SK-N-SH treated with all-trans-retinoic acid at 6 μM for 48 hours (cell line): ENCODE data around the gene WASF2.

Experiments
- ATAC-seq: fragments of 200-7000 bp; cut with Tn5 transposase; 3 replicates; pipeline ENCODE4 v1.9.1; 2020; ENCODE audit warnings: mild to moderate bottlenecking, moderate library complexity
- ARNTL ChIP-seq: fragments of 450-650 bp; formaldehyde crosslinking; IDR thresholded peaks from 2 replicates; pipeline ENCODE4 v1.5.0; 2020; ENCODE audit warnings: low read depth, mild to moderate bottlenecking, moderate library complexity, borderline replicate concordance
- BACH2 ChIP-seq: fragments of 250-450 bp; sonication (Bioruptor Pico); IDR thresholded peaks from 2 replicates; pipeline ENCODE4 v1.9.0; 2021; ENCODE audit warnings: mild to moderate bottlenecking, borderline replicate concordance
- CREB5 ChIP-seq: fragments of 250-450 bp; sonication (Bioruptor Pico); IDR thresholded peaks from 2 replicates; pipeline ENCODE4 v1.5.1; 2020; ENCODE audit warnings: low read depth, mild to moderate bottlenecking, moderate library complexity
- CSDC2 ChIP-seq: fragments of 250-450 bp; sonication (Bioruptor Pico); IDR thresholded peaks from 2 replicates; pipeline ENCODE4 v1.5.0; 2020; ENCODE audit warnings: mild to moderate bottlenecking, moderate library complexity
- CSRNP3 ChIP-seq: fragments of 250-450 bp; sonication (Bioruptor Pico); IDR thresholded peaks from 2 replicates; pipeline ENCODE4 v1.5.1; 2021; ENCODE audit warnings: mild to moderate bottlenecking, moderate library complexity
- ESRRG ChIP-seq: fragments of 250-450 bp; sonication (Bioruptor Pico); IDR thresholded peaks from 2 replicates; pipeline ENCODE4 v1.6.1; 2021; ENCODE audit warnings: mild to moderate bottlenecking
- GLIS3 ChIP-seq: fragments of 250-450 bp; sonication (Bioruptor Pico); IDR thresholded peaks from 2 replicates; pipeline ENCODE4 v1.5.0; 2020; ENCODE audit warnings: mild to moderate bottlenecking, moderate library complexity
- ISL1 ChIP-seq: fragments of 250-450 bp; sonication (Bioruptor Pico); IDR thresholded peaks from 2 replicates; pipeline ENCODE4 v2.1.2; 2022; ENCODE audit warnings: mild to moderate bottlenecking, moderate library complexity
- OSR1 ChIP-seq: fragments of 250-450 bp; sonication (Bioruptor Pico); IDR thresholded peaks from 2 replicates; pipeline ENCODE4 v1.8.0; 2022; ENCODE audit warnings: moderate library complexity, mild to moderate bottlenecking, inconsistent platforms
- PATZ1 ChIP-seq: fragments of 250-450 bp; sonication (Bioruptor Pico); IDR thresholded peaks from 2 replicates; pipeline ENCODE4 v1.8.0; 2020; ENCODE audit warnings: mild to moderate bottlenecking, moderate library complexity, borderline replicate concordance
- POU6F1 ChIP-seq: fragments of 250-450 bp; sonication (Bioruptor Pico); IDR thresholded peaks from 2 replicates; pipeline ENCODE4 v1.8.0; 2021; ENCODE audit warnings: low read depth, mild to moderate bottlenecking, moderate library complexity, borderline replicate concordance
- PPARA ChIP-seq: fragments of 250-450 bp; sonication (Bioruptor Pico); IDR thresholded peaks from 2 replicates; pipeline ENCODE4 v1.5.0; 2020; ENCODE audit warnings: mild to moderate bottlenecking, borderline replicate concordance
- RARB ChIP-seq: fragments of 250-450 bp; sonication (Bioruptor Pico); IDR thresholded peaks from 2 replicates; pipeline ENCODE4 v1.8.0; 2021; ENCODE audit warnings: mild to moderate bottlenecking, moderate library complexity
- SNAI2 ChIP-seq: fragments of 250-450 bp; sonication (Bioruptor Pico); IDR thresholded peaks from 2 replicates; pipeline ENCODE4 v1.5.0; 2020; ENCODE audit warnings: mild to moderate bottlenecking, moderate library complexity
- TCF4 ChIP-seq: fragments of 250-450 bp; sonication (Bioruptor Pico); IDR thresholded peaks from 2 replicates; pipeline ENCODE4 v1.8.0; 2021; ENCODE audit warnings: mild to moderate bottlenecking, moderate library complexity, borderline replicate concordance
- TSHZ2 ChIP-seq: fragments of 250-450 bp; sonication (Bioruptor Pico); IDR thresholded peaks from 2 replicates; pipeline ENCODE4 v1.5.0; 2020; ENCODE audit warnings: mild to moderate bottlenecking, moderate library complexity
- ZC3H10 ChIP-seq: fragments of 250-450 bp; sonication (Bioruptor Pico); IDR thresholded peaks from 2 replicates; pipeline ENCODE4 v1.5.1; 2021; ENCODE audit warnings: mild to moderate bottlenecking, moderate library complexity
- ZFP3 ChIP-seq: fragments of 250-450 bp; sonication (Bioruptor Pico); IDR thresholded peaks from 2 replicates; pipeline ENCODE4 v1.5.0; 2020; ENCODE audit warnings: mild to moderate bottlenecking, moderate library complexity
- ZFP30 ChIP-seq: fragments of 450-650 bp; formaldehyde crosslinking; IDR thresholded peaks from 2 replicates; pipeline ENCODE4 v1.5.0; 2022; ENCODE audit warnings: mild to moderate bottlenecking, moderate library complexity
- ZNF565 ChIP-seq: fragments of 450-650 bp; formaldehyde crosslinking; conservative IDR thresholded peaks from 2 replicates; pipeline ENCODE4 v1.5.0; 2020; ENCODE audit warnings: low read depth, mild to moderate bottlenecking, moderate library complexity
- ZNF70 ChIP-seq: fragments of 450-650 bp; formaldehyde crosslinking; IDR thresholded peaks from 2 replicates; pipeline ENCODE4 v1.5.0; 2020; ENCODE audit warnings: mild to moderate bottlenecking, moderate library complexity
- ZNF8 ChIP-seq: fragments of 450-650 bp; formaldehyde crosslinking; IDR thresholded peaks from 2 replicates; pipeline ENCODE4 v1.5.0; 2020; ENCODE audit warnings: mild to moderate bottlenecking, moderate library complexity

WASF2 gene

GRCh38 chr1:27430903-27431600, 58.9 kb downstream of the WASF2 start (continued):
- no peak for TF ChIP-seq TCF4
- no peak for TF ChIP-seq RARB (CRISPR knock-in tag)
- no peak for TF ChIP-seq CSDC2 (CRISPR knock-in tag)
- no peak for TF ChIP-seq ZNF565
- TF ChIP-seq GLIS3 (CRISPR knock-in tag) = no peak
- no peak for TF ChIP-seq ISL1
- no peak for TF ChIP-seq ZNF8
- no peak for TF ChIP-seq ESRRG (CRISPR knock-in tag)
- TF ChIP-seq BACH2 = no peak
- no peak for TF ChIP-seq ZNF70 (CRISPR knock-in tag)
- TF ChIP-seq, all 23 proteins: peak for 0

GRCh38 chr1:27429029-27429425, 60.9 kb downstream of the WASF2 start:
- no peak for ATAC-seq
- TF ChIP-seq ZFP3 (CRISPR knock-in tag) = no peak
- TF ChIP-seq CREB5 (CRISPR knock-in tag) = no peak
- TF ChIP-seq RARB (CRISPR knock-in tag) = no peak
- TF ChIP-seq ZC3H10 (CRISPR knock-in tag) = no peak
- TF ChIP-seq CSDC2 (CRISPR knock-in tag) = no peak
- no peak for TF ChIP-seq PPARA (CRISPR knock-in tag)
- no peak for TF ChIP-seq ESRRG (CRISPR knock-in tag)
- TF ChIP-seq ARNTL (CRISPR knock-in tag) = no peak
- TF ChIP-seq BACH2 = no peak
- TF ChIP-seq PATZ1 (CRISPR knock-in tag) = no peak
- no peak for TF ChIP-seq OSR1
- no peak for TF ChIP-seq ZNF565
- no peak for TF ChIP-seq ZFP30 (CRISPR knock-in tag)
- TF ChIP-seq GLIS3 (CRISPR knock-in tag) = no peak
- TF ChIP-seq TSHZ2 (CRISPR knock-in tag) = no peak
- no peak for TF ChIP-seq ISL1
- no peak for TF ChIP-seq POU6F1 (CRISPR knock-in tag)
- TF ChIP-seq CSRNP3 (CRISPR knock-in tag) = no peak

- ATAC-seq = no peak
- TF ChIP-seq SNAI2 (CRISPR knock-in tag) (no peak), ZFP30 (CRISPR knock-in tag) (no peak), OSR1 (no peak), CSRNP3 (CRISPR knock-in tag) (no peak), TSHZ2 (CRISPR knock-in tag) (no peak), POU6F1 (CRISPR knock-in tag) (no peak), ISL1 (no peak)
Measured at GRCh38 chr1:27428316-27429028, 61.5 kb downstream of the WASF2 start.
